SK-N-SH (cell line): Measurements from ENCODE around the gene SIGLEC1. TPM values are rescaled to one million over a fixed set of nuclear protein-coding genes. Genes with fewer than 3 reads are reported as not detected.

Experiments used
- CTCF ChIA-PET: fragments of 300-600, 350-600 bp; formaldehyde crosslinking; extraction: SDS; loops from one replicate; lab custom pipeline; 2021; lab: Yijun Ruan, JAX
- POLR2A ChIA-PET: fragments of 350-600 bp; sonication (Branson Sonifier 250); formaldehyde crosslinking; extraction: SDS; loops from one replicate; lab custom pipeline; 2020; ENCODE audit warnings: antibody characterized with exemption, inconsistent platforms; lab: Yijun Ruan, JAX
- DNase-seq: peaks from one replicate; pipeline ENCODE4 v3.0.0; 2012
- H2AFZ ChIP-seq: fragments of 200-600 bp; sonication (generic); 2 replicates; pipeline ENCODE4 v1.8.1; 2016; ENCODE audit warnings: antibody characterized with exemption, mild to moderate bottlenecking, low read depth
- H3F3A ChIP-seq: fragments of 200-600 bp; sonication (generic); replicated peaks from 2 replicates; pipeline ENCODE3; 2016; ENCODE audit warnings: antibody characterized with exemption, mild to moderate bottlenecking; ENCODE audit not compliant: insufficient read depth
- H3K27ac ChIP-seq, 2 experiments: fragments of 200-500 bp in 1 of 2; fragments of 200-600 bp in 1 of 2; sonication (Bioruptor generic) in 1 of 2; sonication (generic), shearing (Covaris generic) in 1 of 2; 2 replicates each; pipeline versions ENCODE4 v1.5.1 to v1.6.1; 2014 to 2016; ENCODE audit warnings: low read depth in 2 of 2, inconsistent platforms in 1 of 2, low read length in 1 of 2, mild to moderate bottlenecking in 1 of 2, mixed read lengths in 1 of 2
- H3K27me3 ChIP-seq: fragments of 200-600 bp; sonication (generic), shearing (Covaris generic); 2 replicates; pipeline ENCODE4 v1.6.1; 2016; ENCODE audit warnings: mixed run types; ENCODE audit not compliant: insufficient read depth
- H3K36me3 ChIP-seq, 2 experiments: fragments of 200-500 bp in 1 of 2; fragments of 200-600 bp in 1 of 2; sonication (Bioruptor generic) in 1 of 2; sonication (generic) in 1 of 2; replicated peaks in 1 of 2; 2 replicates each; pipeline versions ENCODE3 to v1.5.1; 2014 to 2016; ENCODE audit warnings: low read length in 1 of 2, mild to moderate bottlenecking in 1 of 2; ENCODE audit not compliant: insufficient read depth in 2 of 2, control insufficient read depth in 1 of 2
- H3K4me1 ChIP-seq, 2 experiments: fragments of 200-500 bp in 1 of 2; fragments of 200-600 bp in 1 of 2; sonication (Bioruptor generic) in 1 of 2; sonication (generic), shearing (Covaris generic) in 1 of 2; 2 replicates each; pipeline versions ENCODE4 v1.5.1 to v1.6.1; 2014 to 2016; ENCODE audit warnings: low read depth in 1 of 2, low read length in 1 of 2, mixed run types in 1 of 2; ENCODE audit not compliant: insufficient read depth in 2 of 2, control insufficient read depth in 1 of 2
- H3K4me2 ChIP-seq: fragments of 200-600 bp; sonication (generic), shearing (Covaris generic); 2 replicates; pipeline ENCODE4 v1.6.1; 2017; ENCODE audit warnings: mixed run types
- H3K4me3 ChIP-seq, 2 experiments: fragments of 200-500 bp in 1 of 2; fragments of 200-600 bp in 1 of 2; sonication (Bioruptor generic) in 1 of 2; sonication (generic), shearing (Covaris generic) in 1 of 2; 2 replicates each; pipeline versions ENCODE4 v1.5.1 to v1.8.1; 2014 to 2016; ENCODE audit warnings: low read depth in 2 of 2, inconsistent platforms in 1 of 2, low read length in 1 of 2, mild to moderate bottlenecking in 1 of 2, mixed read lengths in 1 of 2, moderate library complexity in 1 of 2
- H3K79me2 ChIP-seq: fragments of 200-600 bp; sonication (generic); 2 replicates; pipeline ENCODE4 v1.8.1; 2017; ENCODE audit warnings: mild to moderate bottlenecking; ENCODE audit not compliant: insufficient read depth
- H3K9ac ChIP-seq: fragments of 200-600 bp; sonication (generic); 2 replicates; pipeline ENCODE4 v1.6.1; 2017; ENCODE audit warnings: mixed run types
- H3K9me2 ChIP-seq: fragments of 200-600 bp; sonication (generic); 2 replicates; pipeline ENCODE4 v1.6.1; 2017; ENCODE audit warnings: mixed run types
- H3K9me3 ChIP-seq: fragments of 200-600 bp; sonication (generic); 2 replicates; pipeline ENCODE4 v1.6.1; 2017; ENCODE audit warnings: mixed run types, mild to moderate bottlenecking, moderate library complexity
- H4K20me1 ChIP-seq: fragments of 200-600 bp; sonication (generic); 2 replicates; pipeline ENCODE4 v1.6.1; 2017; ENCODE audit warnings: mild to moderate bottlenecking, mixed run types; ENCODE audit not compliant: insufficient read depth
- CHD2 ChIP-seq: fragments of 150-350 bp; IDR thresholded peaks from 2 replicates; pipeline ENCODE4 v1.6.1; 2018; ENCODE audit warnings: low read length; ENCODE audit not compliant: partially characterized antibody
- ELF1 ChIP-seq: IDR thresholded peaks from 2 replicates; pipeline ENCODE4 v1.4.0; 2012
- EP300 ChIP-seq, 2 experiments: IDR thresholded peaks; 2 replicates each; pipeline versions ENCODE4 v1.4.0 to v1.6.1; 2012; ENCODE audit warnings: borderline replicate concordance in 1 of 2, low read depth in 1 of 2, low read length in 1 of 2
- FOSL2 ChIP-seq: IDR thresholded peaks from 2 replicates; pipeline ENCODE4 v1.4.0; 2012; ENCODE audit warnings: low read depth, mild to moderate bottlenecking, moderate library complexity, borderline replicate concordance
- FOXJ3 ChIP-seq: sonication (generic); formaldehyde crosslinking; IDR thresholded peaks from 2 replicates; pipeline ENCODE4 v1.5.1; 2020; ENCODE audit warnings: mild to moderate bottlenecking, missing genetic modification reagents
- GATA2 ChIP-seq: sonication (generic); formaldehyde crosslinking; IDR thresholded peaks from 2 replicates; pipeline ENCODE4 v1.5.0; 2020; ENCODE audit warnings: mild to moderate bottlenecking, missing genetic modification reagents
- JUND ChIP-seq: IDR thresholded peaks from 2 replicates; pipeline ENCODE4 v1.4.0; 2012
- MXI1 ChIP-seq: IDR thresholded peaks from 2 replicates; pipeline ENCODE4 v1.6.1; 2012; ENCODE audit warnings: mild to moderate bottlenecking, low read depth, low read length, improper control_type of control experiment
- NFIC ChIP-seq: IDR thresholded peaks from 2 replicates; pipeline ENCODE4 v1.4.0; 2012; ENCODE audit warnings: borderline replicate concordance
- RAD21 ChIP-seq: IDR thresholded peaks from 2 replicates; pipeline ENCODE4 v1.6.1; 2012; ENCODE audit warnings: mild to moderate bottlenecking, low read length
- RCOR1 ChIP-seq: fragments of 150-350 bp; IDR thresholded peaks from 2 replicates; pipeline ENCODE4 v1.6.1; 2017; ENCODE audit warnings: antibody characterized with exemption, low read length
- SMC3 ChIP-seq: IDR thresholded peaks from 2 replicates; pipeline ENCODE4 v1.6.1; 2012; ENCODE audit warnings: low read depth, low read length, improper control_type of control experiment
- TAF1 ChIP-seq: IDR thresholded peaks from 2 replicates; pipeline ENCODE4 v1.6.1; 2012; ENCODE audit warnings: low read depth, mild to moderate bottlenecking, low read length, moderate library complexity, borderline replicate concordance
- TCF12 ChIP-seq: IDR thresholded peaks from 2 replicates; pipeline ENCODE4 v1.4.0; 2012
- TEAD4 ChIP-seq: IDR thresholded peaks from 2 replicates; pipeline ENCODE4 v1.4.0; 2012; ENCODE audit warnings: mild to moderate bottlenecking, borderline replicate concordance; ENCODE audit not compliant: insufficient read depth
- WGBS: methylation state at CpG from one replicate; pipeline ENCODE4 v1.1.6; 2017; ENCODE audit warnings: low lambda C conversion rate; 5-methylcytosine and 5-hydroxymethylcytosine counted together
- polyA plus RNA-seq, 3 experiments: library from polyadenylated mRNA; depleted of rRNA; stranded (reverse); fragments of >200 nt; gene quantifications; 2 replicates each; pipeline ENCODE4 v1.2.3, GENCODE V29; 2012
- TF ChIP-seq, protein P1 (sequence below): IDR thresholded peaks from 2 replicates; pipeline ENCODE4 v1.4.0; 2012; ENCODE audit warnings: low read depth
- TF ChIP-seq, protein P2 (sequence below): fragments of 150-350 bp; IDR thresholded peaks from 2 replicates; pipeline ENCODE4 v1.6.1; 2017; ENCODE audit warnings: antibody characterized with exemption, low read length, low read depth, borderline replicate concordance
- TF ChIP-seq, protein P3 (sequence below): fragments of 200-600 bp; sonication (generic); IDR thresholded peaks from 2 replicates; pipeline ENCODE4 v1.6.1; 2017; ENCODE audit warnings: antibody characterized with exemption, mild to moderate bottlenecking, moderate library complexity
- TF ChIP-seq, protein P4 (sequence below): IDR thresholded peaks from 2 replicates; pipeline ENCODE4; 2012
- TF ChIP-seq, protein P5 (sequence below): IDR thresholded peaks from 2 replicates; pipeline ENCODE4 v1.4.0; 2012; ENCODE audit warnings: low read depth, borderline replicate concordance

SIGLEC1 gene
- polyA plus RNA-seq, 1 of the 3 experiments (the other 2 are of a cell fraction) = not detected

DNA sequence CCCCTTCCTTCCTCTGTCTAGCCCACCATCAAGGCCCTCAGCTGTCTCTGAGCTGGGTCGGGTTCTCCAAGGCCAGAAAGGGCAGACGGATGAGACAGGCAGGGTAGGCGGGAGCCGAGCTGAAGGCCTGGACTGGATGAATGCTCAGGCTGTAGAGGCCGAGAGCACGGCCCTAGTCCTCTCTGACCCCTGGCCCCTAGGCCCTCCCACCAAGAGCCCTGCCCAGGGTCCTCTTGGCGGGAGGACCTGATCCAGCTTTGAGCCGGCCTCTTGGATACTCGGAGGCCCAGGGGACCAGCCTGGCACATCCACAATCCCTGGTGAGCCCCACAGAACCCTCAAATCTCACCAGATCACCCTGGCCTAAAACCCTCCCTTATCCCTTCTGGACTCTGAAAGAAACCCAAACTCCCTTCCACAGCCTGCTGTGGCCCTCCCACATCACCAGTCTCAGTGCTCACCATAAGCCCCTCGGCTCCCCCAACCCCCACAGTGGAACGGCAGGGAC is 47.0 kb upstream of the SIGLEC1 start:
- H3K27ac ChIP-seq = no peak overlapping the region
- TF ChIP-seq NFIC (no peak), TCF12 (no peak), ELF1 (no peak), FOSL2 (no peak), RAD21 (no peak), GATA2 (no peak), TEAD4 (no peak), RCOR1 (no peak), MXI1 (no peak), CHD2 (no peak), SMC3 (no peak), EP300 (IDR thresholded peaks at IDR 0.05; ENCODE audit: borderline replicate concordance in 1 of 2, low read depth in 1 of 2, low read length in 1 of 2) (no peak)
- TF ChIP-seq, protein P1, sequence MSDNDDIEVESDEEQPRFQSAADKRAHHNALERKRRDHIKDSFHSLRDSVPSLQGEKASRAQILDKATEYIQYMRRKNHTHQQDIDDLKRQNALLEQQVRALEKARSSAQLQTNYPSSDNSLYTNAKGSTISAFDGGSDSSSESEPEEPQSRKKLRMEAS = no peak
- POLR2A ChIA-PET = no interaction called here
- H2AFZ ChIP-seq = no peak overlapping the region
- H3K9ac ChIP-seq = no peak overlapping the region
- H3K4me3 ChIP-seq = no peak overlapping the region
- no peak for DNase-seq
- H3K9me2 ChIP-seq = no peaks in the 10 kb centered on the region
- no peaks in the 10 kb centered on the region for H4K20me1 ChIP-seq
- H3K4me2 ChIP-seq = no peak overlapping the region
- H3K9me3 ChIP-seq = no peaks in the 10 kb centered on the region
- no peaks in the 10 kb centered on the region; the same call in 1 of the 2 replicates for H3K79me2 ChIP-seq
- no peaks in the 10 kb centered on the region for H3F3A ChIP-seq
- peaks cover 10 to 13% of the 10 kb centered on the region in 2 experiments for H3K36me3 ChIP-seq
- 83% methylated on average over 6 of the region's 11 CpGs for WGBS
- H3K4me1 ChIP-seq = no peaks in the 10 kb centered on the region
- CTCF ChIA-PET = interaction anchor here (1.4 to 13.1 kb wide), 6 partner anchors 8 to 83 kb away, joined by 3 to 151 read pairs (median 12); partner anchors contain the start of genes ADISSP and SPEF1
- H3K27me3 ChIP-seq = no peaks in the 10 kb centered on the region

DNA sequence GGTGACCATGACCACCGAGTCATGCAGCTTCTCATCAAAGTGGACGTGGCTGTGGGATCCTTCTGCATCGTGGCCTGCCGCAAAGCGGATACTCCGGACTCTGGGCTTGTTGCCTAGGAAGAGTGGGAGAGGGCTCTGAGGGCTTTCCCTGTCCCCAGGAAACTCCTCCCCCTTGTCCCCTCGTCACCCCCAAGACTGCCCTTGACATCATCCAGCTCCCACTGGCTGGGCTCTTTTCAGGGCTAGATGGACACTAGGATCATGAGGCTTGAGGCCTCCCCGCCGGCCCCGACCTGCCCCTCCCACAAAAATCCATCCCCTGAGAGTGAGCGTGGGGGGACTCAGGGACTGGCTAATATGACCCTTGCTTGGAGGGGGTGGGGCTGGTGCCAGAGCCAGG is 46.2 kb upstream of the SIGLEC1 start:
- Histone ChIP-seq H3K9me3 (no peaks in the 10 kb centered on the region), H3K79me2 (no peaks in the 10 kb centered on the region; the same call in 1 of the 2 replicates), H3F3A (no peaks in the 10 kb centered on the region), H3K9me2 (no peaks in the 10 kb centered on the region), H3K4me3 (no peak overlapping the region), H3K4me2 (no peak overlapping the region), H3K27ac (no peak overlapping the region), H2AFZ (no peak overlapping the region), H3K36me3 (peaks cover 10 to 13% of the 10 kb centered on the region in 2 experiments), H3K4me1 (no peaks in the 10 kb centered on the region), H3K27me3 (no peaks in the 10 kb centered on the region), H4K20me1 (no peaks in the 10 kb centered on the region), H3K9ac (no peak overlapping the region)
- ChIA-PET CTCF (interaction anchor here (1.4 to 13.1 kb wide), 5 partner anchors 7 to 195 kb away, joined by 3 to 151 read pairs (median 13); partner anchors contain the start of genes ADISSP and SPEF1), POLR2A (no interaction called here)
- WGBS = 100% methylated on average over 3 of the region's 11 CpGs
- TF ChIP-seq, protein P2, sequence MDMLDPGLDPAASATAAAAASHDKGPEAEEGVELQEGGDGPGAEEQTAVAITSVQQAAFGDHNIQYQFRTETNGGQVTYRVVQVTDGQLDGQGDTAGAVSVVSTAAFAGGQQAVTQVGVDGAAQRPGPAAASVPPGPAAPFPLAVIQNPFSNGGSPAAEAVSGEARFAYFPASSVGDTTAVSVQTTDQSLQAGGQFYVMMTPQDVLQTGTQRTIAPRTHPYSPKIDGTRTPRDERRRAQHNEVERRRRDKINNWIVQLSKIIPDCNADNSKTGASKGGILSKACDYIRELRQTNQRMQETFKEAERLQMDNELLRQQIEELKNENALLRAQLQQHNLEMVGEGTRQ = no peak
- TF ChIP-seq TEAD4 (no peak), RAD21 (no peak), JUND (no peak), FOXJ3 (CRISPR knock-in tag) (no peak), TAF1 (no peak)
- TF ChIP-seq, protein P3, sequence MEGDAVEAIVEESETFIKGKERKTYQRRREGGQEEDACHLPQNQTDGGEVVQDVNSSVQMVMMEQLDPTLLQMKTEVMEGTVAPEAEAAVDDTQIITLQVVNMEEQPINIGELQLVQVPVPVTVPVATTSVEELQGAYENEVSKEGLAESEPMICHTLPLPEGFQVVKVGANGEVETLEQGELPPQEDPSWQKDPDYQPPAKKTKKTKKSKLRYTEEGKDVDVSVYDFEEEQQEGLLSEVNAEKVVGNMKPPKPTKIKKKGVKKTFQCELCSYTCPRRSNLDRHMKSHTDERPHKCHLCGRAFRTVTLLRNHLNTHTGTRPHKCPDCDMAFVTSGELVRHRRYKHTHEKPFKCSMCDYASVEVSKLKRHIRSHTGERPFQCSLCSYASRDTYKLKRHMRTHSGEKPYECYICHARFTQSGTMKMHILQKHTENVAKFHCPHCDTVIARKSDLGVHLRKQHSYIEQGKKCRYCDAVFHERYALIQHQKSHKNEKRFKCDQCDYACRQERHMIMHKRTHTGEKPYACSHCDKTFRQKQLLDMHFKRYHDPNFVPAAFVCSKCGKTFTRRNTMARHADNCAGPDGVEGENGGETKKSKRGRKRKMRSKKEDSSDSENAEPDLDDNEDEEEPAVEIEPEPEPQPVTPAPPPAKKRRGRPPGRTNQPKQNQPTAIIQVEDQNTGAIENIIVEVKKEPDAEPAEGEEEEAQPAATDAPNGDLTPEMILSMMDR = no peak
- TF ChIP-seq, protein P4, sequence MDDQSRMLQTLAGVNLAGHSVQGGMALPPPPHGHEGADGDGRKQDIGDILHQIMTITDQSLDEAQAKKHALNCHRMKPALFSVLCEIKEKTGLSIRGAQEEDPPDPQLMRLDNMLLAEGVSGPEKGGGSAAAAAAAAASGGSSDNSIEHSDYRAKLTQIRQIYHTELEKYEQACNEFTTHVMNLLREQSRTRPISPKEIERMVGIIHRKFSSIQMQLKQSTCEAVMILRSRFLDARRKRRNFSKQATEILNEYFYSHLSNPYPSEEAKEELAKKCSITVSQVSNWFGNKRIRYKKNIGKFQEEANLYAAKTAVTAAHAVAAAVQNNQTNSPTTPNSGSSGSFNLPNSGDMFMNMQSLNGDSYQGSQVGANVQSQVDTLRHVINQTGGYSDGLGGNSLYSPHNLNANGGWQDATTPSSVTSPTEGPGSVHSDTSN = no peak
- TF ChIP-seq, protein P5, sequence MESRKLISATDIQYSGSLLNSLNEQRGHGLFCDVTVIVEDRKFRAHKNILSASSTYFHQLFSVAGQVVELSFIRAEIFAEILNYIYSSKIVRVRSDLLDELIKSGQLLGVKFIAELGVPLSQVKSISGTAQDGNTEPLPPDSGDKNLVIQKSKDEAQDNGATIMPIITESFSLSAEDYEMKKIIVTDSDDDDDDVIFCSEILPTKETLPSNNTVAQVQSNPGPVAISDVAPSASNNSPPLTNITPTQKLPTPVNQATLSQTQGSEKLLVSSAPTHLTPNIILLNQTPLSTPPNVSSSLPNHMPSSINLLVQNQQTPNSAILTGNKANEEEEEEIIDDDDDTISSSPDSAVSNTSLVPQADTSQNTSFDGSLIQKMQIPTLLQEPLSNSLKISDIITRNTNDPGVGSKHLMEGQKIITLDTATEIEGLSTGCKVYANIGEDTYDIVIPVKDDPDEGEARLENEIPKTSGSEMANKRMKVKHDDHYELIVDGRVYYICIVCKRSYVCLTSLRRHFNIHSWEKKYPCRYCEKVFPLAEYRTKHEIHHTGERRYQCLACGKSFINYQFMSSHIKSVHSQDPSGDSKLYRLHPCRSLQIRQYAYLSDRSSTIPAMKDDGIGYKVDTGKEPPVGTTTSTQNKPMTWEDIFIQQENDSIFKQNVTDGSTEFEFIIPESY = no peak
- no peak for DNase-seq
